DND-41 (cell line): Measurements from ENCODE around the gene ZFAND6.

ENCODE experiments used
- EZH2 ChIP-seq: IDR thresholded peaks from 3 replicates; pipeline ENCODE4 v1.6.1; 2012; ENCODE audit warnings: borderline replicate concordance, low read depth, mild to moderate bottlenecking, moderate library complexity, low read length, inconsistent platforms; ENCODE audit not compliant: severe bottlenecking
- TF ChIP-seq, protein P1 (sequence below): IDR thresholded peaks from 2 replicates; pipeline ENCODE4 v1.5.1; 2012; ENCODE audit warnings: borderline replicate concordance, low read length, moderate library complexity, mild to moderate bottlenecking; ENCODE audit not compliant: poor library complexity, severe bottlenecking; ENCODE audit errors: extremely low read depth

DNA sequence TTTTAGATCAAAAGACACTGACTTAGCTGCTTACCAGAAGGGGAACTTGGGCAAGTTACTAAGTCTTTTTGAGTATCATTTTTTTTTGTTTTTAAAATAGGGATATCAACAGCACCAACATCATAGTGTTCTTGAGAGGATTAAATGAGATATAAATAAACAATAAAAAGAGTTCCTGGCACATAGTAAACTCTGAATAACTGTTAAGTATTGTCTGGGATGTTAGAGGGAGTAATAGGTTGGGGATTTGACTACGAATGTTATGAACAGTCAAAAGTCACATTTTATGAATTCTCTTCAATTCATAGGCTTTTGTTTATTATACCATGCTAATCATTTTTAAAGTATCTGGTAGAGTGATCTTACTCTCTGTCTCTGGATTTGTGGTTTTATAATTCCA, 55.5 kb downstream of the ZFAND6 start:
- TF ChIP-seq, protein P1, sequence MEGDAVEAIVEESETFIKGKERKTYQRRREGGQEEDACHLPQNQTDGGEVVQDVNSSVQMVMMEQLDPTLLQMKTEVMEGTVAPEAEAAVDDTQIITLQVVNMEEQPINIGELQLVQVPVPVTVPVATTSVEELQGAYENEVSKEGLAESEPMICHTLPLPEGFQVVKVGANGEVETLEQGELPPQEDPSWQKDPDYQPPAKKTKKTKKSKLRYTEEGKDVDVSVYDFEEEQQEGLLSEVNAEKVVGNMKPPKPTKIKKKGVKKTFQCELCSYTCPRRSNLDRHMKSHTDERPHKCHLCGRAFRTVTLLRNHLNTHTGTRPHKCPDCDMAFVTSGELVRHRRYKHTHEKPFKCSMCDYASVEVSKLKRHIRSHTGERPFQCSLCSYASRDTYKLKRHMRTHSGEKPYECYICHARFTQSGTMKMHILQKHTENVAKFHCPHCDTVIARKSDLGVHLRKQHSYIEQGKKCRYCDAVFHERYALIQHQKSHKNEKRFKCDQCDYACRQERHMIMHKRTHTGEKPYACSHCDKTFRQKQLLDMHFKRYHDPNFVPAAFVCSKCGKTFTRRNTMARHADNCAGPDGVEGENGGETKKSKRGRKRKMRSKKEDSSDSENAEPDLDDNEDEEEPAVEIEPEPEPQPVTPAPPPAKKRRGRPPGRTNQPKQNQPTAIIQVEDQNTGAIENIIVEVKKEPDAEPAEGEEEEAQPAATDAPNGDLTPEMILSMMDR = no peak
- TF ChIP-seq EZH2 = no peak
